ENCODE data around the gene CD79A. TPM values are rescaled to one million over a fixed set of nuclear protein-coding genes. Genes with fewer than 3 reads are reported as not detected.
A peak's percentile ranks its signal among the peaks of the same experiment; 100 is the strongest.

Gene CD79A
- total and polyA plus RNA-seq, 4 experiments from 2014 or later, result 0.93 to 29.7 (median 3.2) TPM

DNA sequence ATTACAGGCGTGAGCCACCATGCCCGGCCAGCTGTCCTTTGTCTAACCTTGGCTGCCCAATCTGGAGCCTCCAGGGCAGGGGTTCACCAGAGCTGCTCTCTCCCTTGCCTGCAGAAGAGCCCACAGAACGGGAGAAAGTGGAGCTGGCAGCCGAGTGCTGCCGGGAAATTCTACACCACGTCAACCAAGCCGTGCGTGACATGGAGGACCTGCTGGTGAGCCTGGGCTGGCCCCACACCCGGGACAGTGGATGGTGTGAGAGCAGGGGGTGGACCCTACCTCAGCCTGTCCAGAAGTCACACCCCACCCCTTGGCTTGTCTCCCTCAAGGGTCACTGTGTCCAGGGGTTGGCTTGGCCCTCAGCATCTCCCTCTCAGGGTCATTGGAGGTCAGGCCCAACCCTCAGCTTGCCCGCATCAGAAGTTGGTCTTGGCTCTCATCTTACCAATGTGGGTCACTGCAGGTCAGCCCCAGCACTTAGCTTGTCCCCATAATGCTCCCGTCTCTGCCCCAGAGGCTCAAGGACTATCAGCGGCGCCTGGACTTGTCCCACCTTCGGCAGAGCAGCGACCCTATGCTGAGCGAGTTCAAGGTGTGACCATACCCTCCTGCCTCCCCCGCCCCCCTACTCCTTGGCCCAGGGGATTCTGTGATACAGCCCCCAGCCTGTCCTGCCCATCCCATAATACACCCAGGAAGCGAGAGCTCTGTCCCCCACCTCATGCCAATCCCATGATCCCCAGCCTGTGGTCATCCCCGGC lies 26.3 kb downstream of the CD79A start:
- H3K9me3 ChIP-seq (ENCODE audit: control insufficient read depth in 1 of 2, low read length in 2 of 2), result no peaks in the 10 kb centered on the region
- Mint-ChIP-seq H3K27me3 (no peaks in the 10 kb centered on the region), H3K4me3 (no peak overlapping the region), H3K4me1 (peaks cover 25 to 41% (median 33%) of the 10 kb centered on the region in 4 donors), H3K36me3 (peaks cover 56 to 71% of the 10 kb centered on the region in 2 donors), H3K27ac (peak overlapping the region in 2 of 7 donors; percentile 43 to 84), H3K9me3 (peaks cover 0 to 1% (median 0%) of the 10 kb centered on the region in 8 donors)
- CTCF ChIA-PET (ENCODE audit: partially characterized antibody), result interaction anchor here (1.2 kb wide), 1 partner anchor 30 kb away, joined by 5 read pairs; no protein-coding TSS in a partner anchor
- H3K4me3 ChIP-seq (ENCODE audit: low read length in 2 of 2), result no peak overlapping the region
- no peaks in the 10 kb centered on the region for H3K27me3 ChIP-seq (ENCODE audit: insufficient read depth, low read length)
- intact Hi-C loops (cut with micrococcal nuclease), result no loop called here
- DNase-seq, result no peak
- peaks cover 33% of the 10 kb centered on the region for H3K4me1 ChIP-seq (ENCODE audit: insufficient read depth, low read length)
- no peak overlapping the region for H3K27ac ChIP-seq (ENCODE audit: low read depth, low read length)
- POLR2A ChIA-PET (ENCODE audit: partially characterized antibody), result interaction anchor here (1.4 to 19.1 kb wide), 6 partner anchors 8 to 42 kb away, joined by 4 to 349 read pairs (median 12); partner anchors contain the start of gene ARHGEF1
- peaks cover 80% of the 10 kb centered on the region for H3K36me3 ChIP-seq (ENCODE audit: insufficient read depth, low read length)

DNA sequence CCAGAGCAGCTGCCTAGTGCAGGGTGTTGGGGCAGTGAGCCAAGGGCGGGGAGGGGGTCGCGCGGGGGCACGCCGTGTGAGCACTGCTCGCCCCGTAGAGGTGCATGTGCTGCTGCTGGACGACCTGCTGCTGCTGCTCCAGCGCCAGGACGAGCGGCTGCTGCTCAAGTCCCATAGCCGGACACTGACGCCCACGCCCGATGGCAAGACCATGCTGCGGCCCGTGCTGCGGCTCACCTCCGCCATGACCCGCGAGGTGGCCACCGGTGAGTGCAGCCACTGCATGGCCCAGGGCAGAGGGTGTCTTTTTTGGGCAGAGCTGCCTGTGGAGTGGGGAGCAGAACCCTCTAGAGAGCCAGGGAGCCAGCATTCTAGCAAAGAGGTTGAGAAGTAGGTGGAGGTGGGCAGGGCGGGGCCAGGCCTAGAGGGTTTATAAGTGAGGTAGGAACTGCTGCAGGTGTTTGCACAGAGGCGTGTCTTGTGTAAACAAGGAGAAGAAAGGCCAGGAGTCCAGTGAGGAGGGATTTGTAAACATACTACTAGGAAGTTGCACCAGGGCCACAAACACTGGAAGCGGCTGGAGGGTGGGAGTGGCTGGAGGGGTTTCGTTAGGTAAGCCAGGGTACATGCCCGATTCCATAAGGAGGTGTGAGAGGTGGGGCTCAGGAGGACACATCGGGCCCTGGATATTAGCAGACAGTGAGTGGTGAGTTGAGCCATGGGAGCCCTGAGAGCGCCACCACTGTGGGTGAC lies 27.2 kb downstream of the CD79A start:
- peak overlapping the region in 1 of 8 donors; percentile 55 for H3K4me3 Mint-ChIP-seq
- intact Hi-C loops (cut with micrococcal nuclease), result no loop called here
- peaks cover 33% of the 10 kb centered on the region for H3K4me1 ChIP-seq (ENCODE audit: insufficient read depth, low read length)
- ChIA-PET CTCF (ENCODE audit: partially characterized antibody) (no interaction called here), POLR2A (ENCODE audit: partially characterized antibody) (interaction anchor here (0.7 to 19.1 kb wide), 8 partner anchors 10 to 44 kb away, joined by 3 to 349 read pairs (median 7); partner anchors contain the start of genes ARHGEF1 and RPS19)
- H3K27ac ChIP-seq (ENCODE audit: low read depth, low read length), result no peak overlapping the region
- H3K4me1 Mint-ChIP-seq, result peaks cover 19 to 37% (median 26%) of the 10 kb centered on the region in 4 donors
- no peak for DNase-seq
- H3K9me3 ChIP-seq (ENCODE audit: control insufficient read depth in 1 of 2, low read length in 2 of 2), result no peaks in the 10 kb centered on the region
- H3K27me3 Mint-ChIP-seq, result no peaks in the 10 kb centered on the region
- H3K27me3 ChIP-seq (ENCODE audit: insufficient read depth, low read length), result no peaks in the 10 kb centered on the region
- H3K9me3 Mint-ChIP-seq, result peaks cover 0 to 1% (median 0%) of the 10 kb centered on the region in 8 donors
- no peak overlapping the region for H3K4me3 ChIP-seq (ENCODE audit: low read length in 2 of 2)
- H3K27ac Mint-ChIP-seq, result peak overlapping the region in 2 of 7 donors; percentile 46 to 66
- peaks cover 47 to 65% of the 10 kb centered on the region in 2 donors for H3K36me3 Mint-ChIP-seq
- H3K36me3 ChIP-seq (ENCODE audit: insufficient read depth, low read length), result peaks cover 72% of the 10 kb centered on the region

DNA sequence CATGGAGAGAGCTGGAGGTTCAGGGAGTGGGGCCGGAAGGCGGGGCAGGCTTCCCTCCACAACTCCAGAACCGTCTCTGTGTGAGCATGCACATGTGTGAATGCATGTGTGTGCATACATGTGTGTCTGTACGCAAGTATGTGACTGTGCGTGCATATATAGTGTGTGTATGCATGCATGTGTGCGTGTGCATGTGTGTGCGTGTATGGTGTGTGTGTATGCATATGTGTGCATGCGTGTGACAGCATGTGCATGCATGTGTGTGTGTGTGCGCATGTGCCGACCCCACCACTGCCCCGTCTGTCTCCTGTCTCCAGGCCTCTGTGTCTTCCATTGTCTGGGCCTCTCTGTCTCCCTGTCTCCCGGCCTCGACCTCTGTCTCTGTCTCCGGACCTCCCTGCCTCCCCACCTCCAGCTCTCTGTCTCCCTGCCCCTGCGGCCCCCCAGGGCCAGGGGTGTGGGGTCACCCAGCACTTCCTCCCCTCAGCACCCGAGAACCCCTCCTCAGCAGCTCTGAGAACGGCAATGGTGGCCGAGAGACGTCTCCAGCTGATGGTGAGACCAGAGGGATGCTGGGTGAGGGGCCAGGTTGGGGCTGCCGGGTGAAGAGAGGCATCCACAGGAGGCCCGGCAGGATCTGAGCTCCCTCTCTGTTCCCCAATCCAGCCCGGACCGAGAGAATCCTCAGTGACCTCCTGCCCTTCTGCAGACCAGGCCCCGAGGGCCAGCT lies 28.4 kb downstream of the CD79A start:
- Mint-ChIP-seq H3K27me3 (no peaks in the 10 kb centered on the region), H3K36me3 (peaks cover 38 to 57% of the 10 kb centered on the region in 2 donors), H3K4me3 (no peak overlapping the region), H3K27ac (peak overlapping the region in 3 of 7 donors; percentile 48 to 70 (median 62)), H3K4me1 (peaks cover 21 to 35% (median 27%) of the 10 kb centered on the region in 4 donors), H3K9me3 (peaks cover 0 to 1% (median 0%) of the 10 kb centered on the region in 8 donors)
- Histone ChIP-seq H3K4me1 (ENCODE audit: insufficient read depth, low read length) (peaks cover 33% of the 10 kb centered on the region), H3K9me3 (ENCODE audit: control insufficient read depth in 1 of 2, low read length in 2 of 2) (no peaks in the 10 kb centered on the region), H3K36me3 (ENCODE audit: insufficient read depth, low read length) (peaks cover 61% of the 10 kb centered on the region), H3K27me3 (ENCODE audit: insufficient read depth, low read length) (no peaks in the 10 kb centered on the region), H3K4me3 (ENCODE audit: low read length in 2 of 2) (no peak overlapping the region), H3K27ac (ENCODE audit: low read depth, low read length) (no peak overlapping the region)
- POLR2A ChIA-PET (ENCODE audit: partially characterized antibody), result interaction anchor here (0.7 to 19.1 kb wide), 11 partner anchors 10 to 45 kb away, joined by 3 to 349 read pairs (median 7); partner anchors contain the start of genes ARHGEF1 and RPS19
- no peak for DNase-seq
- CTCF ChIA-PET (ENCODE audit: partially characterized antibody), result interaction anchor here (0.6 to 1.1 kb wide), 2 partner anchors 16 to 115 kb away, joined by 4 read pairs; no protein-coding TSS in a partner anchor
- intact Hi-C loops (cut with micrococcal nuclease), result no loop called here

DNA sequence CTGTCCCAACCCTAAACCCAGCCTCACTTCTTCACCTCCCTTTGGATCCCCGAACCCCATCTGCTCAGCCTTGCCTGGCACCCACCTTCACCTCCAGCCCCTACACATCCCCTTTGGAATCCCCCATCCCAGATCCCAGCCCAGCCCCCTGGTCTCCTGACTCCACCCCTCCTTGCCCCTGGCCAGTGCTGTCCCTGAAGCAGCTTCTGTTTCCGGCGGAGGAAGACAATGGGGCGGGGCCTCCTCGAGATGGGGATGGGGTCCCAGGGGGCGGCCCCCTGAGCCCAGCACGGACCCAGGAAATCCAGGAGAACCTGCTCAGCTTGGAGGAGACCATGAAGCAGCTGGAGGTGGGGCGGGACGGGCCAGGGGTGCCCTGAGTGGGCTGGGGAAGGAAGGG lies 29.2 kb downstream of the CD79A start:
- no peak overlapping the region for H3K4me3 Mint-ChIP-seq
- ChIA-PET CTCF (ENCODE audit: partially characterized antibody) (interaction anchor here (1.1 kb wide), 1 partner anchor 17 kb away, joined by 4 read pairs; no protein-coding TSS in a partner anchor), POLR2A (ENCODE audit: partially characterized antibody) (interaction anchor here (1.0 to 19.1 kb wide), 8 partner anchors 11 to 46 kb away, joined by 3 to 349 read pairs (median 6); partner anchors contain the start of genes ARHGEF1 and RPS19)
- no peaks in the 10 kb centered on the region for H3K27me3 Mint-ChIP-seq
- H3K27me3 ChIP-seq (ENCODE audit: insufficient read depth, low read length), result no peaks in the 10 kb centered on the region
- no peak overlapping the region for H3K27ac ChIP-seq (ENCODE audit: low read depth, low read length)
- peaks cover 26 to 41% (median 36%) of the 10 kb centered on the region in 4 donors for H3K4me1 Mint-ChIP-seq
- peaks cover 34 to 55% of the 10 kb centered on the region in 2 donors for H3K36me3 Mint-ChIP-seq
- peaks cover 58% of the 10 kb centered on the region for H3K36me3 ChIP-seq (ENCODE audit: insufficient read depth, low read length)
- peak overlapping the region in 3 of 7 donors; percentile 70 to 91 (median 72) for H3K27ac Mint-ChIP-seq
- no peak overlapping the region for H3K4me3 ChIP-seq (ENCODE audit: low read length in 2 of 2)
- no peak for DNase-seq
- H3K9me3 ChIP-seq (ENCODE audit: control insufficient read depth in 1 of 2, low read length in 2 of 2), result no peaks in the 10 kb centered on the region
- H3K9me3 Mint-ChIP-seq, result peaks cover 0 to 4% (median 0%) of the 10 kb centered on the region in 8 donors
- H3K4me1 ChIP-seq (ENCODE audit: insufficient read depth, low read length), result peaks cover 36% of the 10 kb centered on the region
- intact Hi-C loops (cut with micrococcal nuclease), result no loop called here

DNA sequence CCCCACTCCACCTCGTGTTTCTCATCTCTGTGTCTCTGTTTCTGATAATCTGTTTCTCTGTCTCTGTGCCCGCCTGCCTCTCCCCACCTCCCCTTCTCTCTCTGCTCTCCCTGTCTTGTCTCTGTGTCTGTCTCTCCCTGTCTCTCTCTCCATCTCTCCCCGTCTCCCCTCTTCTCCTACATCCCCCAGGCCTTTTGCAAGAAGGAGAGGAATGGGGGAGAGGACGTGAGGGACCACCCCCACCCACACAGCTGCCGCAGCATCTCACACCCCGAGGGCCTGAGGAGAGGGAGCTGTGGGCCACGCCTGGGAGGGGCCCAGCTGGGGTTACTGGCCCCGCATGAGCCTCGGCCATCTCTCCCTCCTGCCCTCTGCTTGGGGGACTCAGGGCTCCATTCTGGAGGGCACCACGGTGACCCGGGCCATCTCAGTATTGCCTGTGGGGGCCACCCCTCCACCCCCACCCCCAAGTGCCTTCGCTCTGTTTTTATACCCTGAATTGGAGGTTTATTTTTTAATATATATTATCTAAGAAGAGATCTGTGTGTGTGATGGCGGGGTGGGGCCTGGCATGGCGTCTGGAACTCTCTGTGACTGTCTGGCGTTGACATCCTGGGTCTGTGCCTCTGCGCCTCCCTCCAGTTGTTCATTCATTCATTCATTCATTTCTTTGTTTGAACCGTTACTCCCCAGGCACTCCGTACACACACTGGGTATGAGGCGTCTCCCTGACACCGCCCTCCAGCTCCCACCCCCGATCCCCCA lies 30.0 kb downstream of the CD79A start:
- H3K9me3 ChIP-seq (ENCODE audit: control insufficient read depth in 1 of 2, low read length in 2 of 2), result no peaks in the 10 kb centered on the region
- peaks cover 49% of the 10 kb centered on the region for H3K36me3 ChIP-seq (ENCODE audit: insufficient read depth, low read length)
- CTCF ChIA-PET (ENCODE audit: partially characterized antibody), result no interaction called here
- peaks cover 38% of the 10 kb centered on the region for H3K4me1 ChIP-seq (ENCODE audit: insufficient read depth, low read length)
- no peaks in the 10 kb centered on the region for H3K27me3 ChIP-seq (ENCODE audit: insufficient read depth, low read length)
- POLR2A ChIA-PET (ENCODE audit: partially characterized antibody), result interaction anchor here (1.0 to 19.1 kb wide), 9 partner anchors 11 to 47 kb away, joined by 3 to 349 read pairs (median 8); partner anchors contain the start of genes ARHGEF1 and RPS19
- Mint-ChIP-seq H3K9me3 (peaks cover 0 to 2% (median 0%) of the 10 kb centered on the region in 8 donors), H3K4me3 (peak overlapping the region in 1 of 8 donors; percentile 28), H3K27me3 (peaks cover 0 to 5% of the 10 kb centered on the region in 2 donors), H3K36me3 (peaks cover 34 to 48% of the 10 kb centered on the region in 2 donors), H3K27ac (peak overlapping the region in 4 of 7 donors; percentile 10 to 78 (median 66)), H3K4me1 (peaks cover 33 to 49% (median 42%) of the 10 kb centered on the region in 4 donors)
- no peak for DNase-seq
- intact Hi-C loops (cut with micrococcal nuclease), result no loop called here
- no peak overlapping the region for H3K4me3 ChIP-seq (ENCODE audit: low read length in 2 of 2)
- no peak overlapping the region for H3K27ac ChIP-seq (ENCODE audit: low read depth, low read length)

DNA sequence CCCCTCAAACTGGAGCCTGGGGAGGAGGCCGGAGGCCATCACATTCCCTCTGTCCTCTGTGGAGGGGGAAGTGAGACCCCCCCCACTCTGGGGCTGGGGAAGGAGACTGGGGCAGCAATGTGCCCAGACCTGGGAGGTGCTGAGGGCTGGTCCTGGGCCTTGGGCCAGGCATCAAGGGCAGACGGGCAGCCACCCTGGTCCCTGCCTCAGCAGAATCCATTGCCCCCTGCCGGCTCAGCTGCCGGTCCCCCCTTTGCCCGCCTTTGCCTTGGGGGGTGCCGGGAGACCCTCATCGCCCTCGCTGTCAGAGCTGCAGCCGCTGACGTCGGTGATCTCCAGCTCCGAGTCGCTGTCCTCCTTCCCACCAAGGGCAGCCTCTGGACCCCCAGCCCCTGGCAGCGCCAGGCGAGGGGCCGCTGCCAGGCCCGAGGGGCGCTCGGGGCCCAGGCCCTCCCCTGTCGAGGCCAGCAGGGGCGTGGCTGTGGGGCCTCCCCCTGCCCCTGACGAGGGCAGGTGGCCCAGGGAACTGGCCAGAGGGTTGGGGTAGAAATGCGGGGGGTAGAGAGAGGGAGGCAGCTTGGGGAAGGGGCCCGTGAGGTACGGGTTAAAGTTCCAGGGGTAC lies 31.0 kb downstream of the CD79A start:
- peaks cover 0 to 2% (median 0%) of the 10 kb centered on the region in 8 donors for H3K9me3 Mint-ChIP-seq
- no peak overlapping the region for H3K4me3 Mint-ChIP-seq
- H3K27me3 Mint-ChIP-seq, result peaks cover 0 to 7% of the 10 kb centered on the region in 2 donors
- Histone ChIP-seq H3K36me3 (ENCODE audit: insufficient read depth, low read length) (peaks cover 39% of the 10 kb centered on the region), H3K9me3 (ENCODE audit: control insufficient read depth in 1 of 2, low read length in 2 of 2) (no peaks in the 10 kb centered on the region), H3K27ac (ENCODE audit: low read depth, low read length) (no peak overlapping the region), H3K4me1 (ENCODE audit: insufficient read depth, low read length) (peaks cover 36% of the 10 kb centered on the region), H3K4me3 (ENCODE audit: low read length in 2 of 2) (no peak overlapping the region), H3K27me3 (ENCODE audit: insufficient read depth, low read length) (no peaks in the 10 kb centered on the region)
- no peak for DNase-seq
- POLR2A ChIA-PET (ENCODE audit: partially characterized antibody), result interaction anchor here (0.7 to 19.1 kb wide), 10 partner anchors 12 to 51 kb away, joined by 3 to 349 read pairs (median 4); partner anchors contain the start of genes ARHGEF1, RABAC1 and RPS19
- no peak overlapping the region for H3K27ac Mint-ChIP-seq
- intact Hi-C loops (cut with micrococcal nuclease), result no loop called here
- peaks cover 36 to 58% (median 44%) of the 10 kb centered on the region in 4 donors for H3K4me1 Mint-ChIP-seq
- H3K36me3 Mint-ChIP-seq, result peaks cover 34 to 39% of the 10 kb centered on the region in 2 donors
- CTCF ChIA-PET (ENCODE audit: partially characterized antibody), result no interaction called here
